WTC11 (cell line): ENCODE data around the gene BRI3. TPM values are rescaled to one million over a fixed set of nuclear protein-coding genes. Genes with fewer than 3 reads are reported as not detected.

Source experiments
- ATAC-seq: fragments of 200-7000 bp; cut with Tn5 transposase; 2 replicates; pipeline ENCODE4 v1.10.0; 2021; ENCODE audit warnings: mild to moderate bottlenecking, moderate library complexity
- CTCF ChIA-PET: fragments of 300-600 bp; sonication (Branson Sonifier 250); formaldehyde crosslinking; loops from one replicate; lab custom pipeline; 2021; ENCODE audit warnings: antibody characterized with exemption; lab: Charles Lee
- POLR2A ChIA-PET: fragments of 350-600 bp; sonication (Branson Sonifier 250); formaldehyde crosslinking; loops from one replicate; lab custom pipeline; 2021; ENCODE audit warnings: antibody characterized with exemption; lab: Charles Lee
- DNase-seq: peaks from one replicate; pipeline ENCODE4 v3.0.0; 2021; ENCODE audit warnings: low spot score
- H3K27ac Mint-ChIP-seq: 2 replicates; pipeline ENCODE4 v1.8.0; 2021; ENCODE audit warnings: mixed read lengths
- H3K27me3 Mint-ChIP-seq: 2 replicates; pipeline ENCODE4 v1.8.0; 2021; ENCODE audit warnings: low read depth, mild to moderate bottlenecking, moderate library complexity, mixed read lengths
- H3K36me3 Mint-ChIP-seq: 2 replicates; pipeline ENCODE4 v1.8.0; 2021; ENCODE audit warnings: mixed read lengths
- H3K4me1 Mint-ChIP-seq: 2 replicates; pipeline ENCODE4 v1.8.0; 2022; ENCODE audit warnings: mixed read lengths
- H3K4me3 Mint-ChIP-seq: 2 replicates; pipeline ENCODE4 v1.8.0; 2021; ENCODE audit warnings: mild to moderate bottlenecking, moderate library complexity, mixed read lengths
- H3K9me3 Mint-ChIP-seq: 2 replicates; pipeline ENCODE4 v1.8.0; 2021; ENCODE audit warnings: mixed read lengths
- CREB1 ChIP-seq: sonication (generic); formaldehyde crosslinking; IDR thresholded peaks from 2 replicates; pipeline ENCODE4 v1.8.0; 2023; ENCODE audit warnings: mild to moderate bottlenecking, missing genetic modification reagents
- FOXP1 ChIP-seq: sonication (generic); formaldehyde crosslinking; IDR thresholded peaks from 2 replicates; pipeline ENCODE4 v1.8.0; 2022; ENCODE audit warnings: missing genetic modification reagents, mild to moderate bottlenecking, moderate library complexity, borderline replicate concordance
- GABPB1 ChIP-seq: sonication (generic); formaldehyde crosslinking; IDR thresholded peaks from 2 replicates; pipeline ENCODE4 v1.8.1; 2023; ENCODE audit warnings: mild to moderate bottlenecking, missing genetic modification reagents
- IRF2 ChIP-seq: sonication (generic); formaldehyde crosslinking; IDR thresholded peaks from 2 replicates; pipeline ENCODE4 v1.8.0; 2022; ENCODE audit warnings: low read depth, missing genetic modification reagents, borderline replicate concordance
- JAZF1 ChIP-seq: fragments of 250-450 bp; sonication (Bioruptor Pico); IDR thresholded peaks from 2 replicates; pipeline ENCODE4 v1.9.0; 2021; ENCODE audit warnings: moderate library complexity, mild to moderate bottlenecking, inconsistent platforms
- MYBL2 ChIP-seq: sonication (generic); formaldehyde crosslinking; IDR thresholded peaks from 2 replicates; pipeline ENCODE4 v1.8.1; 2023; ENCODE audit warnings: mild to moderate bottlenecking, moderate library complexity, missing genetic modification reagents
- PREB ChIP-seq: sonication (generic); formaldehyde crosslinking; IDR thresholded peaks from 2 replicates; pipeline ENCODE4 v1.8.1; 2022; ENCODE audit warnings: mild to moderate bottlenecking, missing genetic modification reagents, moderate library complexity, borderline replicate concordance
- PRRX2 ChIP-seq: fragments of 250-450 bp; sonication (Bioruptor Pico); IDR thresholded peaks from 2 replicates; pipeline ENCODE4 v1.8.0; 2021; ENCODE audit warnings: mild to moderate bottlenecking
- RORB ChIP-seq: fragments of 250-450 bp; sonication (Bioruptor Pico); IDR thresholded peaks from 2 replicates; pipeline ENCODE4 v1.9.0; 2021; ENCODE audit warnings: mild to moderate bottlenecking
- SMAD3 ChIP-seq: sonication (generic); formaldehyde crosslinking; IDR thresholded peaks from 2 replicates; pipeline ENCODE4 v1.8.0; 2022; ENCODE audit warnings: missing genetic modification reagents, mild to moderate bottlenecking, borderline replicate concordance
- SP1 ChIP-seq: sonication (generic); formaldehyde crosslinking; conservative IDR thresholded peaks from 2 replicates; pipeline ENCODE4 v1.8.1; 2022; ENCODE audit warnings: missing genetic modification reagents
- ZBTB43 ChIP-seq: sonication (generic); formaldehyde crosslinking; IDR thresholded peaks from 2 replicates; pipeline ENCODE4 v1.8.1; 2023; ENCODE audit warnings: mild to moderate bottlenecking, missing genetic modification reagents
- ZNF121 ChIP-seq: sonication (generic); formaldehyde crosslinking; IDR thresholded peaks from 2 replicates; pipeline ENCODE4 v1.8.0; 2023; ENCODE audit warnings: missing genetic modification reagents
- total RNA-seq: library from RNA; stranded (reverse); gene quantifications from 3 replicates; pipeline ENCODE4 v1.2.3, GENCODE V29; 2021
- TF ChIP-seq, protein P1 (sequence below): sonication (generic); formaldehyde crosslinking; IDR thresholded peaks from 2 replicates; pipeline ENCODE4 v1.8.0; 2022; ENCODE audit warnings: missing genetic modification reagents
- TF ChIP-seq, protein P2 (sequence below): sonication (generic); formaldehyde crosslinking; IDR thresholded peaks from 2 replicates; pipeline ENCODE4 v1.8.1; 2022; ENCODE audit warnings: missing genetic modification reagents, borderline replicate concordance
- TF ChIP-seq, protein P3 (sequence below): fragments of 250-450 bp; sonication (Bioruptor Pico); conservative IDR thresholded peaks from 2 replicates; pipeline ENCODE4 v1.9.0; 2021; ENCODE audit warnings: mild to moderate bottlenecking
- TF ChIP-seq, protein P4 (sequence below): sonication (generic); formaldehyde crosslinking; IDR thresholded peaks from 2 replicates; pipeline ENCODE4 v1.8.1; 2023; ENCODE audit warnings: mild to moderate bottlenecking, moderate library complexity, missing genetic modification reagents

Gene BRI3
- total RNA-seq, 1 experiment from 2014 or later: 112 TPM

DNA sequence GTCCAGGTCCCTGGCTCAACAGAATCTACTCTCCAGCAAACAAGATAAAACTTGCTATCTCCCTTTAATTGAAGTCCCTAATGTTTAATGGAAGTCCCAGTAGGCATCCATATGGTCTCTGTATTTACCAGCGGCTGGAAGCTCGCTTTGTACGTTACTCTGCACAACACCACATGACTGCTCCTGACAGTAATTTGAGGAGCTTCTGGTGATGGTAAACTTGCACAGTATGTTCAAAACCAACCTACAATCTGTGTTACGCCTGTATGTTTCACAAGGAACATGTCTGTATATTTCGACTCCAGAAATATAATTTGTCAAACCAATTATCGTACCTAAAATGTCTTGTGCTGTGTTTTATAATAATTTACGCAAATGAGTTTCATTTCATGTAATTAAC lies 25.1 kb upstream of the BRI3 start:
- ATAC-seq: no peak
- POLR2A ChIA-PET: interaction anchor here (0.6 kb wide), 1 partner anchor 221 kb away, joined by 5 read pairs; no protein-coding TSS in a partner anchor
- peaks cover 2% of the 10 kb centered on the region; the same call in 1 of the 2 replicates for H3K36me3 Mint-ChIP-seq

GRCh38 chr7:98257701-98258100 lies 23.8 kb upstream of the BRI3 start:
- DNase-seq (no peak), ATAC-seq (no peak)
- ChIA-PET POLR2A (interaction anchor here (0.7 kb wide), 1 partner anchor 147 kb away, joined by 6 read pairs; no protein-coding TSS in a partner anchor), CTCF (no interaction called here)
- Mint-ChIP-seq H3K4me1 (peaks cover 5% of the 10 kb centered on the region), H3K4me3 (no peak overlapping the region), H3K27me3 (no peaks in the 10 kb centered on the region), H3K9me3 (peaks cover 7% of the 10 kb centered on the region), H3K27ac (no peak overlapping the region), H3K36me3 (peaks cover 4% of the 10 kb centered on the region; the same call in 1 of the 2 replicates)
- TF ChIP-seq RORB (CRISPR knock-in tag): no peak
- no peak for TF ChIP-seq GABPB1 (CRISPR knock-in tag)
- TF ChIP-seq, protein P1, sequence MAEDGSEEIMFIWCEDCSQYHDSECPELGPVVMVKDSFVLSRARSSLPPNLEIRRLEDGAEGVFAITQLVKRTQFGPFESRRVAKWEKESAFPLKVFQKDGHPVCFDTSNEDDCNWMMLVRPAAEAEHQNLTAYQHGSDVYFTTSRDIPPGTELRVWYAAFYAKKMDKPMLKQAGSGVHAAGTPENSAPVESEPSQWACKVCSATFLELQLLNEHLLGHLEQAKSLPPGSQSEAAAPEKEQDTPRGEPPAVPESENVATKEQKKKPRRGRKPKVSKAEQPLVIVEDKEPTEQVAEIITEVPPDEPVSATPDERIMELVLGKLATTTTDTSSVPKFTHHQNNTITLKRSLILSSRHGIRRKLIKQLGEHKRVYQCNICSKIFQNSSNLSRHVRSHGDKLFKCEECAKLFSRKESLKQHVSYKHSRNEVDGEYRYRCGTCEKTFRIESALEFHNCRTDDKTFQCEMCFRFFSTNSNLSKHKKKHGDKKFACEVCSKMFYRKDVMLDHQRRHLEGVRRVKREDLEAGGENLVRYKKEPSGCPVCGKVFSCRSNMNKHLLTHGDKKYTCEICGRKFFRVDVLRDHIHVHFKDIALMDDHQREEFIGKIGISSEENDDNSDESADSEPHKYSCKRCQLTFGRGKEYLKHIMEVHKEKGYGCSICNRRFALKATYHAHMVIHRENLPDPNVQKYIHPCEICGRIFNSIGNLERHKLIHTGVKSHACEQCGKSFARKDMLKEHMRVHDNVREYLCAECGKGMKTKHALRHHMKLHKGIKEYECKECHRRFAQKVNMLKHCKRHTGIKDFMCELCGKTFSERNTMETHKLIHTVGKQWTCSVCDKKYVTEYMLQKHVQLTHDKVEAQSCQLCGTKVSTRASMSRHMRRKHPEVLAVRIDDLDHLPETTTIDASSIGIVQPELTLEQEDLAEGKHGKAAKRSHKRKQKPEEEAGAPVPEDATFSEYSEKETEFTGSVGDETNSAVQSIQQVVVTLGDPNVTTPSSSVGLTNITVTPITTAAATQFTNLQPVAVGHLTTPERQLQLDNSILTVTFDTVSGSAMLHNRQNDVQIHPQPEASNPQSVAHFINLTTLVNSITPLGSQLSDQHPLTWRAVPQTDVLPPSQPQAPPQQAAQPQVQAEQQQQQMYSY: no peak
- no peak for TF ChIP-seq PRRX2 (CRISPR knock-in tag)
- TF ChIP-seq PREB (CRISPR knock-in tag): no peak
- TF ChIP-seq SP1: no peak
- TF ChIP-seq ZBTB43: no peak
- no peak for TF ChIP-seq ZNF121 (CRISPR knock-in tag)
- no peak for TF ChIP-seq IRF2 (CRISPR knock-in tag)
- TF ChIP-seq, protein P2, sequence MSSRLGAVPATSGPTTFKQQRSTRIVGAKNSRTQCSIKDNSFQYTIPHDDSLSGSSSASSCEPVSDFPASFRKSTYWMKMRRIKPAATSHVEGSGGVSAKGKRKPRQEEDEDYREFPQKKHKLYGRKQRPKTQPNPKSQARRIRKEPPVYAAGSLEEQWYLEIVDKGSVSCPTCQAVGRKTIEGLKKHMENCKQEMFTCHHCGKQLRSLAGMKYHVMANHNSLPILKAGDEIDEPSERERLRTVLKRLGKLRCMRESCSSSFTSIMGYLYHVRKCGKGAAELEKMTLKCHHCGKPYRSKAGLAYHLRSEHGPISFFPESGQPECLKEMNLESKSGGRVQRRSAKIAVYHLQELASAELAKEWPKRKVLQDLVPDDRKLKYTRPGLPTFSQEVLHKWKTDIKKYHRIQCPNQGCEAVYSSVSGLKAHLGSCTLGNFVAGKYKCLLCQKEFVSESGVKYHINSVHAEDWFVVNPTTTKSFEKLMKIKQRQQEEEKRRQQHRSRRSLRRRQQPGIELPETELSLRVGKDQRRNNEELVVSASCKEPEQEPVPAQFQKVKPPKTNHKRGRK (CRISPR knock-in tag): no peak
- TF ChIP-seq MYBL2: no peak
- no peak for TF ChIP-seq JAZF1
- no peak for TF ChIP-seq CREB1 (CRISPR knock-in tag)
- no peak for TF ChIP-seq FOXP1

More for the DNA sequence above, 25.1 kb upstream of the BRI3 start:
- TF ChIP-seq, protein P3, sequence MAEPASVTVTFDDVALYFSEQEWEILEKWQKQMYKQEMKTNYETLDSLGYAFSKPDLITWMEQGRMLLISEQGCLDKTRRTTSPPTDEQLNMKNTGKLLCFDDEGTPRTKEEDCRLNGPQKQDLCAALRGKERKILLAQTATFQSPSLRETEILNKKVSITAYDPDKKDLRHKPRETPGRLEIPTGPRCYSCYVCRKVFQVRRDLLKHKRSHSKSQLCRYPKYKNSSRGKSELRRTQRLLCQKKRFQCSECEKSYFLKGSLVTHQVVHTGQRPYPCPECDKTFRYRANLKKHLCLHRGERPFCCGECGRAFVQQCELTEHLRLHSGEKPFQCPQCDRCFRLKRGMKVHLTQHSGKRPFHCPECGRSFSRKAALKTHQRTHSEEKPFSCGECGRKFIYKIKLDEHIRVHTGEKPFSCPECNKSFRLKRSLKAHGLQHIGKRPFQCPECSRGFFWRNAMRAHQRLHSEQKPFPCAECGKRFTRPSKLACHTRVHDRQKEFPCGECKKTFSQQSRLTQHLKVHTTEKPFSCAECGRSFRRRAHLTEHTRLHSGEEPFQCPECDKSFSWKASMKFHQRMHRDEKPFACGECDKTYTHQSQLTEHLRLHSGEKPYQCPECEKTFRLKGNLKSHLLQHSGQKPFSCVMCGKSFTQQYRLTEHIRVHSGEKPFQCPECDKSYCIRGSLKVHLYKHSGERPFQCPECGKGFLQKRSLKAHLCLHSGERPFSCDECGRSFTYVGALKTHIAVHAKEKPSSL (CRISPR knock-in tag): no peak
- TF ChIP-seq, protein P4, sequence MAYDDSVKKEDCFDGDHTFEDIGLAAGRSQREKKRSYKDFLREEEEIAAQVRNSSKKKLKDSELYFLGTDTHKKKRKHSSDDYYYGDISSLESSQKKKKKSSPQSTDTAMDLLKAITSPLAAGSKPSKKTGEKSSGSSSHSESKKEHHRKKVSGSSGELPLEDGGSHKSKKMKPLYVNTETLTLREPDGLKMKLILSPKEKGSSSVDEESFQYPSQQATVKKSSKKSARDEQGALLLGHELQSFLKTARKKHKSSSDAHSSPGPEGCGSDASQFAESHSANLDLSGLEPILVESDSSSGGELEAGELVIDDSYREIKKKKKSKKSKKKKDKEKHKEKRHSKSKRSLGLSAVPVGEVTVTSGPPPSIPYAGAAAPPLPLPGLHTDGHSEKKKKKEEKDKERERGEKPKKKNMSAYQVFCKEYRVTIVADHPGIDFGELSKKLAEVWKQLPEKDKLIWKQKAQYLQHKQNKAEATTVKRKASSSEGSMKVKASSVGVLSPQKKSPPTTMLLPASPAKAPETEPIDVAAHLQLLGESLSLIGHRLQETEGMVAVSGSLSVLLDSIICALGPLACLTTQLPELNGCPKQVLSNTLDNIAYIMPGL (CRISPR knock-in tag): no peak
- no peak for TF ChIP-seq SMAD3 (CRISPR knock-in tag)
- H3K9me3 Mint-ChIP-seq: no peaks in the 10 kb centered on the region
- H3K27ac Mint-ChIP-seq: no peak overlapping the region
- no peaks in the 10 kb centered on the region for H3K27me3 Mint-ChIP-seq
- CTCF ChIA-PET: no interaction called here
- peaks cover 5% of the 10 kb centered on the region for H3K4me1 Mint-ChIP-seq
- DNase-seq: no peak
- H3K4me3 Mint-ChIP-seq: no peak overlapping the region
